Stimulated activated CD8-positive, alpha-beta memory T cell treated with anti-CD3 and anti-CD28 coated beads, Interleukin-7, amount 100 ng/mL, for 1 hour (primary cell): Measurements from ENCODE around the gene DHX30.

Experiments
- DNase-seq, 2 donors: peaks; one replicate each; pipeline ENCODE4 v3.0.0-alpha.2; 2020; ENCODE audit warnings: low read depth in 2 of 2

The DHX30 gene

GRCh38 chr3:47851888-47852603 is 49.1 kb downstream of the DHX30 start:
- DNase-seq, result no peak

- no peak for DNase-seq
Observed at GRCh38 chr3:47852604-47853602, 50.0 kb downstream of the DHX30 start.

GRCh38 chr3:47854267-47854666 is 51.3 kb downstream of the DHX30 start:
- no peak for DNase-seq

- DNase-seq, result no peak
Observed at GRCh38 chr3:47854720-47855455, 52.0 kb downstream of the DHX30 start.

- DNase-seq, result no peak
Observed at GRCh38 chr3:47855461-47856383, 52.8 kb downstream of the DHX30 start.

- no peak for DNase-seq
Observed at GRCh38 chr3:47856669-47857068, 53.7 kb downstream of the DHX30 start.

- DNase-seq, result no peak
Observed at GRCh38 chr3:47857151-47857550, 54.2 kb downstream of the DHX30 start.

- DNase-seq, result no peak
Observed at GRCh38 chr3:47859956-47860605, 57.1 kb downstream of the DHX30 start.

GRCh38 chr3:47863391-47864128 is 60.6 kb downstream of the DHX30 start:
- DNase-seq, result no peak

GRCh38 chr3:47865192-47865591 is 62.3 kb downstream of the DHX30 start:
- no peak for DNase-seq

- no peak for DNase-seq
Observed at GRCh38 chr3:47867451-47868044, 64.6 kb downstream of the DHX30 start.

GRCh38 chr3:47868306-47868705 is 65.4 kb downstream of the DHX30 start:
- DNase-seq, result no peak

GRCh38 chr3:47870156-47870555 is 67.2 kb downstream of the DHX30 start:
- DNase-seq, result no peak

GRCh38 chr3:47870702-47871260 is 67.8 kb downstream of the DHX30 start:
- no peak for DNase-seq

GRCh38 chr3:47871389-47871788 is 68.5 kb downstream of the DHX30 start:
- DNase-seq, result no peak

GRCh38 chr3:47872916-47873315 is 70.0 kb downstream of the DHX30 start:
- no peak for DNase-seq

- no peak for DNase-seq
Observed at GRCh38 chr3:47874438-47874837, 71.5 kb downstream of the DHX30 start.

- DNase-seq, result no peak
Observed at GRCh38 chr3:47874913-47875312, 72.0 kb downstream of the DHX30 start.

GRCh38 chr3:47877290-47877689 is 74.4 kb downstream of the DHX30 start:
- no peak for DNase-seq
